CD4-positive, alpha-beta T cell treated with Interleukin-10 for 1 hour (primary cell): ENCODE results near the gene TTLL9.

ENCODE experiments used
- DNase-seq: peaks from one replicate; pipeline ENCODE4 v3.0.0-alpha.2; 2020

TTLL9 gene

GRCh38 chr20:31988430-31989015 is 118.1 kb downstream of the TTLL9 start:
- DNase-seq, result no peak

- DNase-seq, result no peak
Measured at GRCh38 chr20:31989030-31989645, 118.7 kb downstream of the TTLL9 start.

- DNase-seq, result no peak
Measured at GRCh38 chr20:31990641-31991338, 120.4 kb downstream of the TTLL9 start.

GRCh38 chr20:31991339-31991705 is 120.9 kb downstream of the TTLL9 start:
- no peak for DNase-seq

- no peak for DNase-seq
Measured at GRCh38 chr20:31992086-31992485, 121.7 kb downstream of the TTLL9 start.
